Measurements from ENCODE around the gene CDKAL1.

The CDKAL1 gene

GRCh38 chr6:20534295-20535262, at the start of gene CDKAL1:
Gene CDKAL1, plus strand, starts transcription at chr6:20534457. Its CDS starts 11,894 bp downstream, at chr6:20546351.
- H3K4me3 ChIP-seq (ENCODE audit: low read depth, low read length), result peak within 1 kb of the TSS; percentile 95
- H2AFZ ChIP-seq, result peak within 1 kb of the TSS; percentile 93
- H3K9ac ChIP-seq, result no peak within 1 kb of the TSS
- H3K9me3 ChIP-seq (ENCODE audit: control insufficient read depth, low read length), result no peaks in the 10 kb centered on the region
- no peaks in the 10 kb centered on the region for H3K27me3 ChIP-seq (ENCODE audit: control insufficient read depth, insufficient read depth, low read length)
- H3K36me3 ChIP-seq (ENCODE audit: control insufficient read depth, insufficient read depth, low read length), result no peaks in the 10 kb centered on the region
- TF ChIP-seq CTCF (IDR thresholded peaks at IDR 0.05), result no peak
- peak within 1 kb of the TSS; percentile 76 for H3K27ac ChIP-seq
- H3K79me2 ChIP-seq, result peaks cover 6% of the 10 kb centered on the region
- H3K4me1 ChIP-seq, result peaks cover 6% of the 10 kb centered on the region
- peak within 1 kb of the TSS; percentile 97 for H3K4me2 ChIP-seq (ENCODE audit: low read length)

- no peak for TF ChIP-seq CTCF (IDR thresholded peaks at IDR 0.05)
- no peak overlapping the region for H2AFZ ChIP-seq
- no peak overlapping the region for H3K4me3 ChIP-seq (ENCODE audit: low read depth, low read length)
- H3K4me1 ChIP-seq, result no peaks in the 10 kb centered on the region
- H3K36me3 ChIP-seq (ENCODE audit: control insufficient read depth, insufficient read depth, low read length), result no peaks in the 10 kb centered on the region
- no peak overlapping the region for H3K27ac ChIP-seq
- H3K9ac ChIP-seq, result no peak overlapping the region
- H3K79me2 ChIP-seq, result no peaks in the 10 kb centered on the region
- no peak overlapping the region for H3K4me2 ChIP-seq (ENCODE audit: low read length)
- H3K9me3 ChIP-seq (ENCODE audit: control insufficient read depth, low read length), result no peaks in the 10 kb centered on the region
- no peaks in the 10 kb centered on the region for H3K27me3 ChIP-seq (ENCODE audit: control insufficient read depth, insufficient read depth, low read length)
Observed at GRCh38 chr6:20486641-20487040, 47.6 kb upstream of the CDKAL1 start.

DNA sequence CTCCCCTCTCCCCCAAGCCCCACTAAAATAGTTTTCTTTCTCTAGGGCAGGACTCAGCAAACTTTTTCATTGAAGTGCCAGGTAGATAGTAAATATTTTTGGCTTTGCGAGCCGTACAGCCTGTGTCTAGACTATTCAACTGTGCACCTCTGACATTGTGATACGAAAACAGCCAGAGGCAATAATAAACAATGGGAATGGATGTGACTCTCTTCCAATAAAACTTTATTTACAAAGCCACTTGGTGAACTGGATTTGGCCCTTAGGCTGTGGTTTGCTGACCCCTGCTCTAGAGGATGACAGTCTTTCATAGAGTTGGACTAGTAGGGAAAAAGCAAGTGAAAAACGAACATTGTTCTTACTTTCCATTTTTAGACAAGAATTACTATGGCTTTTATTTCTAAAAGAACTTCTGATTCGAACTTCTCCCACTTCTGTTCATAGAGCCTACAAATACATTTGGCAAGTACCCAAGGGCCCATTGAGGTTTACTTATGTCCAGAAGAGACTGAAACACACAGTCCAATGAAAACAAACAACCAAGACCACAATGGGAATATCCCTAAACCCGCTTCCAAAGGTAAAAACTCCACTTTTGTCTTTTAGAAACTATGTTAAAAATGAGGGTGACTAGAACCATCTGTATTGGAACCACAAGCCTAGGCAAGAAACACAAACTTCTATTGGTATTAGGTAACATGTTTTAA, 46.4 kb upstream of the CDKAL1 start:
- H3K9me3 ChIP-seq (ENCODE audit: control insufficient read depth, low read length), result no peaks in the 10 kb centered on the region
- H3K79me2 ChIP-seq, result no peaks in the 10 kb centered on the region
- no peak overlapping the region for H3K4me3 ChIP-seq (ENCODE audit: low read depth, low read length)
- no peak overlapping the region for H2AFZ ChIP-seq
- H3K9ac ChIP-seq, result no peak overlapping the region
- no peak overlapping the region for H3K4me2 ChIP-seq (ENCODE audit: low read length)
- H3K27me3 ChIP-seq (ENCODE audit: control insufficient read depth, insufficient read depth, low read length), result no peaks in the 10 kb centered on the region
- no peaks in the 10 kb centered on the region for H3K4me1 ChIP-seq
- no peaks in the 10 kb centered on the region for H3K36me3 ChIP-seq (ENCODE audit: control insufficient read depth, insufficient read depth, low read length)
- TF ChIP-seq CTCF (IDR thresholded peaks at IDR 0.05), result no peak
- no peak overlapping the region for H3K27ac ChIP-seq

GRCh38 chr6:20490591-20490990, 43.7 kb upstream of the CDKAL1 start:
- no peak for TF ChIP-seq CTCF (IDR thresholded peaks at IDR 0.05)
- no peaks in the 10 kb centered on the region for H3K27me3 ChIP-seq (ENCODE audit: control insufficient read depth, insufficient read depth, low read length)

More at GRCh38 chr6:20490591-20490990, 43.7 kb upstream of the CDKAL1 start:
- Histone ChIP-seq H3K9me3 (ENCODE audit: control insufficient read depth, low read length) (no peaks in the 10 kb centered on the region), H3K79me2 (no peaks in the 10 kb centered on the region), H3K4me3 (ENCODE audit: low read depth, low read length) (no peak overlapping the region), H3K4me2 (ENCODE audit: low read length) (no peak overlapping the region), H3K4me1 (no peaks in the 10 kb centered on the region), H3K36me3 (ENCODE audit: control insufficient read depth, insufficient read depth, low read length) (no peaks in the 10 kb centered on the region), H3K27ac (no peak overlapping the region), H3K9ac (no peak overlapping the region), H2AFZ (no peak overlapping the region)

Measured in parathyroid adenoma (tissue), 2 donors.